Inflammatory macrophage (primary cell): ENCODE results near the gene CES4A.
"Not testable (repeated sequence)": the region's sequence is repeated elsewhere in the genome, so short reads cannot be mapped to it uniquely, and the experiment has no call there.

Source experiments
- DNase-seq, 2 donors: peaks; one replicate each; pipeline ENCODE4 v3.0.0-alpha.2; 2020 to 2022
- total RNA-seq, 18 experiments: gene quantifications; one replicate each; lab custom pipeline; 2026; ENCODE audit warnings: mixed read lengths in 6 of 18, inconsistent platforms in 2 of 18; lab: John Stamatoyannopoulos, UW

Gene CES4A
- 1.4 to 7.1 (median 3.2) reads per million in 18 experiments for total RNA-seq

DNA sequence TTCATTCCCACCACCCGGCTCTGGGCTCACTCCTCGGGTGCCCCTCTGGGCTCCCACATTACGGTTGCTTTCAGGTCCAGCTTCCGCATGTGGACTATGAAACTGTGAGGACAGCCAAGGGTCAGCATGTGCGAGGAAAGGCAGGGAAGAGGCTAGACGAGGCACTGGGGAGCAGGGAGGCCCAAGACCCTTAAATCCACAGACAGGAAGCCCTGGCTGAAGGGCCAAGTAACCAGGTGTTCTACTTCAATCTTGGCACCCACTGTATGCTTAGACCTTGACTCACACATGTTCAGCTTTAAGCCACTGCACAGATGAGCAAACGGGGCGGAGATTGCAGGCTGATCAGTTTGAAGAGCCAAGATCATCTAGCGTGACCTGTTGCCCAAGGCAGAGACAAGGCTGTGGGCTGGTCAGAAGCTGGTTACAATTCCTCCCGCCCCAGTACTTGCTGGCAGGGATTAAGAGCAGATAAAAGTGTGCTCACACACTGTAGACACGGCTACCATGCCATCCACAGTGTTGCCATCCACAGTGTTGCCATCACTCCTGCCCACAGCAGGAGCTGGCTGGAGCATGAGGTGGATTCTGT lies at the start of gene CES4A:
Gene CES4A (plus strand): TSS at position 393 of the 592 bp plus-strand sequence. CDS start 184 bp downstream, at position 577.
- DNase-seq: no peak

DNA sequence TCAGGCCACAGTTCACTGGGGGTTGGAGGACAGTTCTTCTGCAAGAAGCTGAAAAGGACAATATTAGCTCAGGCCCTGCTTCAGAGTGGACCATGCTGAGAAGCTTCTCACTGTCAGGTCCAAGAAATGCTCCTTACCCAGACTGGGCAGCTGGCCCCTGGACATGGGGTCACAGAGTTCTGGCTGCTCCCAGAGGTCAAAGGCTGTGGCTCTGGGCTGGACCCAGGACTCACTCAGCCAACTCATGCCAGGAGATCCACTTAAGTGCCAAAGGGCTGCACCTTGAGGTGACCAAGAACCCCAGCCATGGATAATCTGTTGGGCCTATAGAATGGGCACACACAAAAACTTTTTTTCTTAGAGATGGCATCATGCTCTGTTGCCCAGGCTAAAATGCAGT lies 49.0 kb upstream of the CES4A start:
- no peak for DNase-seq

DNA sequence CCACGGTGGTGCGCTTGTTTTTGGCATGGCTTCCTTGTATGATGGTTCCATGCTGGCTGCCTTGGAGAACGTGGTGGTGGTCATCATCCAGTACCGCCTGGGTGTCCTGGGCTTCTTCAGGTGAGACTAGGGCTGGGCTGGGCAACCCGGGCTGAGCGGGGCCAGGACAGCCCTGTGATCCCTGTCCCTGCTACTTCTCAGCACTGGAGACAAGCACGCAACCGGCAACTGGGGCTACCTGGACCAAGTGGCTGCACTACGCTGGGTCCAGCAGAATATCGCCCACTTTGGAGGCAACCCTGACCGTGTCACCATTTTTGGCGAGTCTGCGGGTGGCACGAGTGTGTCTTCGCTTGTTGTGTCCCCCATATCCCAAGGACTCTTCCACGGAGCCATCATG lies 48.2 kb upstream of the CES4A start:
- DNase-seq: no peak

DNA sequence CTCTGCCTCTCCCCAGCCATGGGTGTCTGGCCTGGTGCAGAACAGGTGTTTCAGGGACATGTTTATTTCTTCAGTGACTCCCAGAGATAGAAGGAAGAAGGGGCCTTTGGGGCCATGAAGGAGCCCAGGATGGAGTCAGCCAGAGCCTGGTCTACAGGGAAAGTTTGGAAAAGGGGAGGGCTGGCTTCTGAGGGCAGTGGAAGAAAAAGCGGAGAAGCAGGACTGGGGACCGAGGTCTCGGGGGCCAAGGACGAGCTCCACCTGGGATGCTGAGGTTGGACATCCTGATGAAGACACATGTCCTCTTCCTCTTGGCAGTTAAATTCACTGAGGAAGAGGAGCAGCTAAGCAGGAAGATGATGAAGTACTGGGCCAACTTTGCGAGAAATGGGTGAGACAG lies 45.4 kb upstream of the CES4A start:
- no peak for DNase-seq

DNA sequence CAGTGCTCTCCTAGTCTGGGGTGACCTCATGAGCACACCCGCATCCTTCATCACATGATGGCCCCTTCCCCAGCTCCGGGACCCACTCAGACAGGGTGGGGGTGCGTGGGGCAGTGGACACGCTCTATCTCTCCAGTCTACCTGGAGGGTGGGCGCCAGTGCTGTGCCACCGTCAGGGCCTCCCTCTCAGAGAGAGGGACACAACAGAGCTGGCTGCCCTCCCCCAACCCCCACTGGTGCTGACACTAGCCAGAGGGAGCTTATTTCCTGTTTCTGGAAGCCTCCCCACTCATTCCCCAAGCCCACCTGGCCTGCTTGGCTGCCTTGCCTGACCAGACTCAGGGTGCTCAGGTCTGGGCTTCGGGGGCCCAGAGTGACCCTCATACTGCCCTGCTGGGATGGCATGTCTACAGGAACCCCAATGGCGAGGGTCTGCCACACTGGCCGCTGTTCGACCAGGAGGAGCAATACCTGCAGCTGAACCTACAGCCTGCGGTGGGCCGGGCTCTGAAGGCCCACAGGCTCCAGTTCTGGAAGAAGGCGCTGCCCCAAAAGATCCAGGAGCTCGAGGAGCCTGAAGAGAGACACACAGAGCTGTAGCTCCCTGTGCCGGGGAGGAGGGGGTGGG lies 44.8 kb upstream of the CES4A start:
- no peak for DNase-seq

DNA sequence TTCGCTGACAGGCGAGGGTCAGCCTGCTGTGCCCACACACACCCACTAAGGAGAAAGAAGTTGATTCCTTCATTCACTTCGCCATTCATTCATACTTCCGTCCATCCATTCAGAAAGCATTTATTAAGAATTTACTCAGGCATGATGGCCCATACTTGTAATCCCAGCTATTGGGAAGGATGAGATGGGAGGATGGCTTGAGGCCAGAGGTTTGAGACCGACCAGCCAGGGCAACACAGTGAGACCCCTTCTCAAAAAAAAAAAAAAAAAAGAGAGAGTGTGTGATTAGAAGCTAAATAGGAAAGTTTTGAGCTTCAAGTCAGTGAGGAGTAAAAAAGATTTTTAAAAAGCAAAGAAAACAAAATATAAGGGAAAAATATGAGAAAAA lies 44.3 kb upstream of the CES4A start:
- no peak for DNase-seq

DNA sequence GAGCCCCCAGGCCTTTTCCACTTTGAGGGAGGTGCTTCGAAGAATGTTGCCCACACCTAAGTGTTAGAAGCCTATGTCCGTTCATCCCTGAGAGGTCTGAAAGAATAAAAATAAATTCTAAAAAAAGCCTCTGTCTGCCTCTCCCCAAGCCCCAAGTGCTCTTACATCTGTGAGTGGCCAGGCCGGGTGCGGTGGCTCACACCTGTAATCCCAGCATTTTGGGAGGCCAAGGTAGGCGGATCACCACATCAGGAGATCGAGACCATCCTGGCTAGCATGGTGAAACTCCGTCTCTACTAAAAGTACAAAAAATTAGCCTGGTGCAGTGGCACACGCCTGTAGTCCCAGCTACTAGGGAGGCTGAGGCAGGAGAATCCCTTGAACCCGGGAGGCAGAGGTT lies 43.4 kb upstream of the CES4A start:
- not testable (repeated sequence) for DNase-seq

DNA sequence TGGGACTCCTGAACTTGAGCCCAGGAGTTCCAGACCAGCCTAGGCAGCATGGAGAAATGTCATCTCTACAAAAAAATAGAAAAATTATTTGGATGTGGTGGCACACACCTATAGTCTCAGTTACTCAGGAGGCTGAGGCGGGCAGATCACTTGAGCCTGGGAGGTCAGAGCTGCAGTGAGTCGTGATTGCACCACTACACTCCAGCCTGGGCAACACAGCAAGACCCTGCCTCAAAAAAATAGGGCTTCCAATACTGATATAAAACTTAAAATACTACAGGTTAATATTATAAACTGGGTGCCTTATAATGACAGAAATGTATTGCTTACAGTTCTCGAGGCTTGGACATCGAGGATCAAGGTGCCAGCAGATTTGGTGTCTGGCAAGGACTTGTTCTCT lies 42.5 kb upstream of the CES4A start:
- DNase-seq: no peak

DNA sequence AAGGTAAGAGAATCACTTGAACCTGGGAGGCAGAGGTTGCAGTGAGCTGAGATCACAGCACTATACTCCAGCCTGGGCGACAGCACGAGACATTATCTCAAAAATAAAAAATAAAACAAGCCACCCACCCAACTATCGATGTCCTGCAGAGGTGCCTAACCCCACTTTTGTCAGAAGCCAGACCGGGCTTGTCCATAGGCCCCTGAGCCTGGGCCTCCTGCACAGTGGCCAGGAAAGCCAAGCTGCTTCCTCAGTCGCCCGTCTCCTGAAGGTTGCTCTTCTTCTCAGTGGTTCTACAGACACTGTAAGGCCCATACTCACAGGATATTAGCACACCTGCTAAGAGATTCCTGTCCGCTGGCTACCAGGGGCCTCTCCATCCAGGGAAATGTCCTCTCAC lies 41.8 kb upstream of the CES4A start:
- no peak for DNase-seq

DNA sequence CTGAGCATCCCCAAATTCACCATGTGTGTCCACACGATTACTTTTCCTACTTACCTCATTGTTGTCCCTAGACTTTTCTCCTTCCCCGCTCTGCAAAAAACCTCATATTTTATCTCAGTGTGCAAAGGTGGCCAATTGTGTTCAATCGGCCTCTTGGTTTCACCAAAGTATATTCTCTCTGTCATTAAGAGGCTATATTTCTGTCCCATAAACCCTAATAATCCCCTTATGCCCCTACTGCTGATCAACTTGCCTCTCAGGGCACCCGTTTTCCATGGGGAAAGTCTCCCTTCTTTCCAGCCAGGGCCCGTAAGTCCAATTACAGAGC lies 41.5 kb upstream of the CES4A start:
- no peak for DNase-seq

DNA sequence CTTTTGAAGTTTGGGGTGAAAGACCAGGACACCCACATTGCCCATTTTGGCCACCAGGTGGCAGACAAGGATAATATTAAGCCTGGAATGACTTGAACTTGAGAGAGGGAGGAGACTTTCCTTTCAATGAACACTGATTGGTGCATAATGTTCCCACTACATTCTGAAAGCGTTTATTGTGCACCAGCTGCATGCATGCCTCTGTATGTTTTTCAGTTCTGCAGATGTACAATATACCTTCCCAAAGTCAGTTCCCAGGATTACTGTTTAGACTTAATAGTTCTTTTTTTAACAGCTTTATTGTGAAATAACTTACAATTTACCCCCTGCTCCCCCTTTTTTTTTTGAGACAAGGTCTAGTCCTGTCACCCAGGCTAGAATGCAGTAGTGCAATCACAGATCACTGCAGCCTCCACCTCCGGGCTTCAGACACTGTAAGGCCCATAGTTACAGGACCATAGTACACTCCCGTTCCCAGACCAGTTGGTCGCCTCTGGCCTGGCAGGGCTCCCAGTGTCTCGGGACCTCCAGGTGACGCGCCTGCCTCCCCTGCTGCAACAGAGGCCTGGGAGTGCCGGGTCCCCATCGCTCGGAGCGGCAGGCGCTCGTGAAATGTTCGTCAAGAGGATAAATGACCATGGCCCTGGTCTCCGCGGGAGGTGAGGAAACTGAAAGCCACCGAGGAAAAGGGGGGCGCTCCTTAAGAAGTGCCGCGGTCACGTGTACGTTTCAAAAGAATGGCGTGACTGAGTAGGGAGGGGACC lies 40.9 kb upstream of the CES4A start:
- peak; percentile 83 to 92 for DNase-seq

DNA sequence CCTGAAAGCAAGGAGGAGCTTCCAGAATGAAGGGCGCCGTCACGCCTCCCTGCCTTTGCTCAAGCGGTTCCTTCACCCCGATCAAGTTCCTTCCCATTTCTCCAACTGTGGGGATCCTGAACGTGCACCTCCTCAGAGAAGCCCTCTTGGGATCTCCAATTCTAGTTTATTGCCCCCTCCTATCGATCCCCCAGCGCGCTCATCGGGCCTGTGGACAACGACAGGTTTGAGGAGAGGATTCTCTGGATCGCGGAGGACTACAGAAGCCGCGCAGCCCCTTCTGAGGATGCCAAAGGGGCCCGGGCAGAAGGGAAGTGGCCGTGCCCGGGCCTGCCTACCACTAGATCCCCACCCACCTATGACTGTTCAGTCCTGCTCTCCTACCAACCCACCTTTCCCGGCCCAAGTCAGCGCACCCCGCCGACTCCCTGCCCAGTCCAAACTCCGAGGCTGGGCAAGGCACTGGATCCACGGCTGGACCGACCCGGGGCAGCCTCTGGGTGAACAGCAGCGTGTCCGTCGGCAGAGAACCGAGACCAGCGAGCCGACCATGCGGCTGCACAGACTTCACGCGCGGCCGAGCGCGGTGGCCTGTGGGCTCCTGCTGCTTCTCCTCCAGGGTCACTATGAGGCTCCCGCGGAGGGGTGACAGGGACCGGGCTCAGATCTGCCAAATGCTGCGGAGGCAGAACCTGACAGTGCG lies 40.1 kb upstream of the CES4A start:
- no peak for DNase-seq

DNA sequence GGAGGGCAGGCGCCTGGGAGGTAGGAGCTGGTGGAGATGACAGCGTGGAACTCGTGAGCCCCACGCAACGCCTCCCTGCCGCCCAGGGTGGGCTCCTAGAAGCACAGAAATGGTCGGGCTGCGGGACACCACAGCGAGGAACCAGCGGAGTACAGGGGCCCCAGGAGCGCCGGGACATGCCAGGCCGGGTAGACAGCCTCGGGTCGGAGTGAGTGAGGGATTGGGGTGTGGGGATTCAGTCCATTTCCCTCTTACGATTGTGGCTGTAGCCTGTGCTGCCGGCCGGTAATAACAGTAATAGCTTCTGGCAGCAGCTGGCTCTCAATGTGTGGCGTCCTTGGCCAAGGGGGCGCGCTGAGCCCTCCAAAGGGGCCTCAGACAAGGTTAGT lies 39.6 kb upstream of the CES4A start:
- DNase-seq: no peak

DNA sequence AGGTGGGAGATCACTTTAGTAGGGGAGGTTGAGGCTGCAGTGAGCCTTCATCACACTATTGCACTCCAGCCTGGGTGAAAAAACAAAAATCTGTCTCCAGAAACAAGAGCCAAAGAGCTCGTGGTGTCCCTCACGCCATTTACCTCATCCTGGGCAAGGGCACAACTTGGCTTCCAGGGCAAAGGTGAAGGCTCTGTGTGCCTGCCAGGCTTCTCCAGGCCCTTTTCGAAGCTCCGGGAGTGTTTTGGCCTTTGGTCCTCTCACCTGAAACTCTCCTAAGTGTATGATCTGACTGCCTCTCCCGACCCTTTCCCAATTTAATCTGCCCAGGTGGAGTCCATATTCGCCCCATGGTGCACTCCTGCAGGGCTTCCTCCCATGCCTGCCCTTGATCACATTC lies 38.9 kb upstream of the CES4A start:
- DNase-seq: no peak

DNA sequence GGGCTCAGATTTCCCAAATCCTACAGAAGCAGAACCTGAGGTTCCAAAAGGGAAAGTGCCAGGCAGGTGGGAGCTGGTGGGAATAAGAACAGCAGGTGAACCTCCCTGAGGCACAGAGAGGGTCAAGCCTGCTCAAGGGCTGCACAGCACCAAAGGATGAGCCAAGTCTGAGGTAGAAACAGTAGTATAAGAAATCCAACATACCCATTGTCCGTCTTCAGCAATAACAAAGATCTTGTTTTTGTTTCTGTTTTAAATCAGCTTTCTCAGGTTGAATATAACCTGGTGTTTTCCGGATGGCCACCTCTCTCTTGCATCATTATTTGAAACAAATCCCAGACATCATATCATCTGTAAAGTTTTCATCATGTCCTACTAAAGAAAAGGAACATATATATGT lies 38.0 kb upstream of the CES4A start:
- no peak for DNase-seq

DNA sequence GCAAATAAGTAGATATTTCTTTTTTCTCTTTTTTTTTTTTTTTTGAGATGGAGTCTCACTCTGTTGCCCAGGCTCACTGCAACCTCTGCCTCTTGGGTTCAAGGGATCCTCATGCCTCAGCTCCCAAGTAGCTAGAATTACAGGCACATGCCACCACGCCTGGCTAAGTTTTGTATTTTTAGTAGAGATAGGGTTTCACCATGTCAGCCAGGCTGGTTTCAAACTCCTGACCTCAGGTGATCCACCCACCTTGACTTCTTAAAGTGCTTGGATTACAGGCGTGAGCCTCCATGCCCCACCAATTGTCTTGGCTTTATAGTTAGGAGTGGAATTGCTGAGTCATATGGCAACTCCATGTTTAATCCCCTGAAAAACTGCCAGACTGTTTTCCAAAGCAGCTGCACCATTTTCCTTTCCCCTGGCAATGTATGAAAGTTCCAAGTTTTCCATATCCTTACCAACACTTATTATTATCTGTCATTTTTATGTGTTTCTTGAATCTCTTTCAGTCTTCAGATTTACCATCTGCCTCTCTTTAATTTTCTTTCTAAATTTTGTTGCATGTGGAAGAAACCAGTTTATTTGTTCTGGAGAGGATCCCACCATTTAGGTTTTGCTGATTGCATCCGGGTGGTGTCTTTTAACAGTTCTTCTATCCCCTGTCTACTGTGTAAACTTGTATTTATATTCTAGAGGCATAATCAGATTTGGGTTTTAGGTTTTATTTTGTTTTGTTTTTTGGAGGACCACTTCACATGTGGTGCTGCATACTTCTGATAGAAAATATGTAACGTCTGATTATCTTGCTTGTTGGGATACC lies 37.2 kb upstream of the CES4A start:
- DNase-seq: no peak

DNA sequence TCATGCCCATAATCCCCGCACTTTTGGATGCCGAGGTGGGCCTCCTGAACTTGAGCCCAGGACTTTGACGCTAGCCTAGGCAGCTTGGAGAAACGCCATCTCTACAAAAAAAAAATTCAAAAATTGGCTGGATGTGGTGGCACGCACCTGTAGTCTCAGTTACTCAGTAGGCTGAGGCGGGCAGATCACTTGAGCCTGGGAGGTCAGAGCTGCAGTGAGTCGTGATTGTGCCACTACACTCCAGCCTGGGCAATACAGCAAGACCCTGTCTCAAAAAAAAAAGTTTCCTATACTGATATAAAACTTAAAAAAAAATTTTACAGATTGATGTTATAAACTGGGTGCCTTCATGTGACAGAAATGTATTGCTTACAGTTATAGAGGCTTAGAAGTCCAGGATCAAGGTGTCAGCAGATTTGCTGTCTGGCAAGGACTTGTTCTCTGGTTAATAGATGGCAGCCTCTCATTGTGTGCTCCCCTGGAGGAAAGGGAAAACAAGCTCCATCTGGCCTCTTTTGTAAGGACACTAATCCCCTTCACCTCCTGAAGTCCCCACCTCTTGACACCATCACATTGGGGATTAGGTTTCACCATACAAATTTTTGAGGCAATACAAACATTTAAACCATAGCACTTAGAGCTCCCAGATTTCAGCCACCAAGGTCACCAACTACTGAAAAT lies 35.8 kb upstream of the CES4A start:
- no peak for DNase-seq

DNA sequence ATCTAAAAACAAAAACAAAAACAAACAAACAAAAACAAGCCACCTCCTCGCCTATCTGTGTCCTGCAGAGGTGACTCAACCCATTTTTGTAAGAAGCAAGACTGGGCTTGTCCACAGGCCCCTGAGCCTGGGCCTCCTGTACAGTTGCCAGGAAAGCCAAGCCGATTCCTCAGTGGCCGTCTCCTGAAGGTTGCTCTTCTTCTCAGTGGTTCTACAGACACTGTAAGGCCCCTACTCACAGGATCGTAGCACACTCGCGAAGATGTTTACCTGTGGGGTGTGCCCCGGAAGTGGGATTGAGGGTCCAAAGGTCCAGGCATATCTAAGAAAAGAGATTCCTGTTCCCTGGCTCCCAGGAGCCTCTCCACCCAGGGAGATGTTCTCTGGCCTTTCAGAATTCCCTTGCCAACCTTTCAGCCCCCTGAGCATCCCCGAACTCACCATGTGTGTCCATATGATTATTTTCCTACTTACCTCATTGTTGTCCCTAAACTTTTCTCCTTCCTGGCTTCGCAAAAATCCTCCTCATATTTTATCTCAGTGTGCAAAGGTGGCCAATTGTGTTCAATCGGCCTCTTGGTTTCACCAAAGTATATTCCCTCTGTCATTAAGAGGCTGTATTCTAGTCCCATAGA lies 34.8 kb upstream of the CES4A start:
- DNase-seq: no peak

DNA sequence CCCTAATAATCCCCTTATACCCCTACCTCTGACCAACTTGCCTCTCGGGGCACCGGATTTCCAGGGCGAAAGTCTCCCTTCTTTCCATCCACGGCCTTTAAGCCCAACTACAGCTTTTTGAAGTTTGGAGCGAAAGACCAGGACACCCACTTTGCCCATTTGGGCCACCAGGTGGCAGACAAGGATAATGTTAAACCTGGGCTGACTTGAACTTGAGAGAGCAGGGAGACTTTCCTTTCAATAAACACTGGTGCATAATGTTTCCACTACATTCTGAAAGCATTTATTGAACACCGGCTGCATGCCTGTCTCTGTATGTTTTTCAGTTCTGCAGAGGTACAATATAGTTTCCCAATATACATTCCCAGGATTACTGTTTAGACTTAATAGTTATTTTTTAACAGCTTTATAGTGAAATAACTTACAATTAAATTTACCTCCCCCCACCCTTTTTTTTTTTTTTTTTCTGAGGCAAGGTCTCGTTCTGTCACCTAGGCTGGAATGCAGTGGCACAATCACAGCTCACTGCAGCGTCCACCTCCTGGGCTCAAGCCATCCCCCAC lies 34.2 kb upstream of the CES4A start:
- peak; percentile 79 to 86 for DNase-seq

DNA sequence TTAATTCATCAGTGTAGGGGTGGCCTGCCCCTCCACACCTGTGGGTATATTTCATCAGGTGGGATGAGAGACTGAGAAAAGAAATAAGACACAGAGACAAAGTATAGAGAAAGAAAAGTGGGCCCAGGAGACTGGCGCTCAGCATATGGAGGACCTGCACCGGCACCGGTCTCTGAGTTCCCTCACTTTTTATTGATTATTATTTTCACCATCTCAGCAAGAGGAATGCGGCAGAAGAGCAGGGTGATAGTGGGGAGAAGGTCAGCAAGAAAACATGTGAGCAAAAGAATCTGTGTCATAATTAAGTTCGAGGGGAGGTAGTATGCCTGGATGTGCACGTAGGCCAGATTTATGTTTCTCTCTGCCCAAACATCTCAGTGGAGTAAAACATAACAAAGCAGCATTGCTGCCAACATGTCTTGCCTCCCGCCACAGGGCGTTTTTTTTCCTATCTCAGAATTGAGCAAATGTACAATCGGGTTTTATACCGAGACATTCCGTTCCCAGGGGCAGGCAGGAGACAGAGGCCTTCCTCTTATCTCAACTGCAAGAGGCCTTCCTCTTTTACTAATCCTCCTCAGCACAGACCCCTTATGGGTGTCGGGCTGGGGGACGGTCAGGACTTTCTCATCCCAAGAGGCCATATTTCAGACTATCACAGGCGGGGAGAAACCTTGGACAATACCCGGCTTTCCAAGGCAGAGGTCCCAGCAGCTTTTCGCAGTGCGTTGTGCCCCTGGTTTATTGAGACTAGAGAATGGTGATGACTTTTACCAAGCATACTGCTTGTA lies 32.8 kb upstream of the CES4A start:
- not testable (repeated sequence) for DNase-seq

DNA sequence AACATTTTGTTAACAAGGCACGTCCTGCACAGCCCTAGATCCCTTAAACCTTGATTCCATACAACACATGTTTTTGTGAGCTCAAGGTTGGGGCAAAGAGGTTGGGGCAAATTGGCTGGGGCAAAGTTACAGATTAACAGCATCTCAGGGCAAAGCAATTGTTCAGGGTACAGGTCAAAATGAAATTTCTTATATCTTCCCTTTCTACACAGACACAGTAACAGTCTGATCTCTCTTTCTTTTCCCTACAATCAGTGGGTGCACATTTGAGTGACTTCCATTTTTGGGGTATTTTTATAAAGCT lies 32.3 kb upstream of the CES4A start:
- not testable (repeated sequence) for DNase-seq
